ENCODE results near the gene EPHA6.

EPHA6 gene

GRCh38 chr3:97105989-97106651 is 291.7 kb downstream of the EPHA6 start:
- Histone ChIP-seq H3K4me3 (no peak overlapping the region), H3K27ac (no peak overlapping the region)
- DNase-seq (ENCODE audit: low spot score): no peak
- TF ChIP-seq CTCF (IDR thresholded peaks at IDR 0.05): no peak

- DNase-seq (ENCODE audit: low spot score): no peak
- no peak for TF ChIP-seq CTCF (IDR thresholded peaks at IDR 0.05)
- Histone ChIP-seq H3K27ac (no peak overlapping the region), H3K4me3 (no peak overlapping the region)
These were observed 292.2 kb downstream of the EPHA6 start for GRCh38 chr3:97106652-97106989.

DNA sequence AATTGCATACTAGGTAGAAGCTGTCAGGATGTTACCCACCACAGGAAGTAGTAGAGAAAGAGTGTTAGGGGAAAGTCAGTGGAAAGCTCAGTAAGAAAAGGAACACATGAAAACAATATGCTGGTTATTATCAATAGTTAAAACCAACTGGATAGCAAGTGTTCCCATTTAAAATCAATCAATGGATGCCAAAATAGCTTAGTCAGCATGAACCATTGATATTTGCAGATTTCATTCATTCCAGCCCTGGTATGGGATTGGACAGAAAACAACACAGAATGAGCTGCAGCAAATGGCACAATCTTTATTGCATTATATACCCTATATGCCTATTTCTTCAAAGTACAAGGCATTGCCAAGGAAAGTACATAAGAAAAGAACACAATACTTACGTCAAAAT is 293.7 kb downstream of the EPHA6 start:
- no peak for TF ChIP-seq CTCF (IDR thresholded peaks at IDR 0.05)
- Histone ChIP-seq H3K4me3 (no peak overlapping the region), H3K27ac (no peak overlapping the region)
- DNase-seq (ENCODE audit: low spot score): no peak

- H3K27ac ChIP-seq: no peak overlapping the region
- no peak for DNase-seq (ENCODE audit: low spot score)
- TF ChIP-seq CTCF (IDR thresholded peaks at IDR 0.05): no peak
- no peak overlapping the region for H3K4me3 ChIP-seq
These were observed 296.9 kb downstream of the EPHA6 start for GRCh38 chr3:97111244-97111643.

DNA sequence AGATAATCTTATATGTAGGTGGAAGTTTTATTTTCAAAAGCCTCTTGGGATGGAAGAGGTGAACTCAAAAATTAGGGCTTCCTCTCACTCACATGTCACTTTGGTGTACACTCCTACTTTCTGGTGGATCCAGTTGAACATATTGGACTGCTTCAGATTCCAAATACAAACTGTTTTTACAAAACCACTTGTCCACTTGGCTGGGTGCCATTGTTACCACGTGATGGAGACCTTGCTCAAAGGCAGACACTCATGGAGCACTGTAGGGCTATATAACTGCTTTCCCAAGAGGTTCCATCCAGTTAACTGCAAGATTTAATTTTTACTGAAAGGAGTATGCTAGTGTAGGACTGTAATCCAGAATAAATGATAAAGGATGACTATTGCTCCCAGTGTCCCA is 307.0 kb downstream of the EPHA6 start:
- no peak for DNase-seq (ENCODE audit: low spot score)
- TF ChIP-seq CTCF (IDR thresholded peaks at IDR 0.05): no peak
- no peak overlapping the region for H3K27ac ChIP-seq

GRCh38 chr3:97125902-97126499 is 311.6 kb downstream of the EPHA6 start:
- Histone ChIP-seq H3K27ac (no peak overlapping the region), H3K4me3 (no peak overlapping the region)
- no peak for TF ChIP-seq CTCF (IDR thresholded peaks at IDR 0.05)
- no peak for DNase-seq (ENCODE audit: low spot score)

More for the DNA sequence above, 307.0 kb downstream of the EPHA6 start:
- no peak overlapping the region for H3K4me3 ChIP-seq

DNA sequence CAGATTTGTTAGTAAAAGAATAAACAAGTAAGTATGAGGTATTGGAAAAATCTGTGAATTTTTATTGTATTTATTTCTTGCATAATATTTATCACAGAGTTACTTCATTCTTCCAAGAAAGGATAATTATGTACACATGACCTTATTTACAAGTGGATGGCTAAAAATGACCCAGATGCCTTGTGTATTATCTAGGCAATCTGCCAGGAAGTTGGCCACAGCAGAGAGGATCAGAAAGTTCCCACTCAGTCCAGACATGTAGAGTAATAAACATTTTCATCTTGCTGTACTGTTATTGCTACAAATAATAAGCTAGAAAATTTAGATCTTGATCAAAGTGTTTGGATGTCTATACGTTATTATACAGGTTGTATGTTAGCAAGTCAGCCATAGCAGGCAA is 317.1 kb downstream of the EPHA6 start:
- no peak overlapping the region for H3K27ac ChIP-seq
- TF ChIP-seq CTCF (IDR thresholded peaks at IDR 0.05): no peak
- DNase-seq (ENCODE audit: low spot score): no peak
- no peak overlapping the region for H3K4me3 ChIP-seq

Data from coronary artery (tissue), 2 donors.